Sigmoid colon (tissue), 7 donors: ENCODE results near the gene SLC8A1. TPM values are rescaled to one million over a fixed set of nuclear protein-coding genes. Genes with fewer than 3 reads are reported as not detected.

Experiments used
- DNase-seq: peaks from one replicate; pipeline ENCODE4 v3.0.0-alpha.2; 2019
- H3K27ac ChIP-seq, 4 donors: fragments of 200-600 bp; sonication (generic); one replicate each; pipeline ENCODE4 v1.5.1; 2016 to 2019; ENCODE audit warnings: mild to moderate bottlenecking in 1 of 4
- H3K27me3 ChIP-seq, 3 donors: fragments of 200-600 bp; sonication (generic); one replicate each; pipeline ENCODE4 v1.5.1; 2019; ENCODE audit warnings: mild to moderate bottlenecking in 1 of 3
- H3K36me3 ChIP-seq, 4 donors: fragments of 200-600 bp; sonication (generic); one replicate each; pipeline ENCODE4 v1.5.1; 2016 to 2019
- H3K4me1 ChIP-seq, 4 donors: fragments of 200-600 bp; sonication (generic); one replicate each; pipeline ENCODE4 v1.5.1; 2017 to 2019
- H3K4me3 ChIP-seq, 4 donors: fragments of 200-600 bp; sonication (generic); one replicate each; pipeline ENCODE4 v1.5.1; 2017 to 2019; ENCODE audit warnings: mild to moderate bottlenecking in 2 of 4, moderate library complexity in 1 of 4
- H3K9me3 ChIP-seq, 4 donors: fragments of 200-600 bp in 3 of 4; sonication (generic) in 3 of 4; one replicate each; pipeline versions ENCODE4 v1.5.1 to v1.6.1; 2013 to 2019
- CTCF ChIP-seq, 4 experiments: fragments of 450-650 bp in 3 of 4; fragments of 200-600 bp in 1 of 4; IDR thresholded peaks; one replicate each; pipeline ENCODE4 v1.5.1; 2016 to 2019; ENCODE audit warnings: antibody characterized with exemption in 4 of 4, mild to moderate bottlenecking in 3 of 4, moderate library complexity in 2 of 4
- EP300 ChIP-seq, 4 donors: sonication (generic); formaldehyde crosslinking; IDR thresholded peaks; one replicate each; pipeline ENCODE4 v1.6.1; 2017; ENCODE audit warnings: antibody characterized with exemption in 4 of 4
- POLR2A ChIP-seq, 2 donors: fragments of 450-650 bp; IDR thresholded peaks; one replicate each; pipeline ENCODE4 v1.6.1; 2016; ENCODE audit warnings: antibody characterized with exemption in 2 of 2, mild to moderate bottlenecking in 2 of 2, moderate library complexity in 2 of 2
- POLR2AphosphoS5 ChIP-seq, 4 donors: sonication (generic); formaldehyde crosslinking; IDR thresholded peaks; one replicate each; pipeline ENCODE4 v1.6.1; 2017; ENCODE audit warnings: antibody characterized with exemption in 4 of 4
- WGBS, 2 donors: extraction: QIAGEN DNeasy Blood & Tissue Kit; methylation state at CpG; one replicate each; pipeline ENCODE4 v1.1.7; 2013; 5-methylcytosine and 5-hydroxymethylcytosine counted together
- intact Hi-C: fragments of 100-400 bp; cut with DNase I; formaldehyde crosslinking; loops from one replicate; pipeline ENCODE4 v1.15.1; 2023
- polyA plus RNA-seq, 3 donors: library from polyadenylated mRNA; stranded (reverse); fragments of 200-250 nt; gene quantifications; one replicate each; pipeline ENCODE4 v1.2.3, GENCODE V29; 2013
- total RNA-seq, 4 donors: library from RNA; depleted of rRNA; stranded (reverse); fragments of >200 nt; gene quantifications; one replicate each; pipeline ENCODE4 v1.1.0, GENCODE V29; 2016
- donor health status: healthy with polysubstance abuse.
- donor health status: Bipolar disorder and iron deficiency.
- donor health status: healthy.

Gene SLC8A1
- total and polyA plus RNA-seq, 7 donors, result 0.60 to 337 (median 229) TPM

- no peak for DNase-seq
- 74 to 82% methylated on average over 3 of the region's 3 CpGs for WGBS, 2 donors
- Histone ChIP-seq H3K27me3 (no peaks in the 10 kb centered on the region), H3K9me3 (peaks cover 0 to 7% (median 1%) of the 10 kb centered on the region in 4 donors), H3K4me3 (no peak overlapping the region), H3K36me3 (no peaks in the 10 kb centered on the region), H3K4me1 (peaks cover 0 to 41% (median 31%) of the 10 kb centered on the region in 4 donors), H3K27ac (peak overlapping the region in 2 of 4 donors; percentile 34 to 61)
- peak in 1 of 4 donors; percentile 42 for TF ChIP-seq POLR2AphosphoS5 (IDR thresholded peaks at IDR 0.05)
- no peak for TF ChIP-seq POLR2A (IDR thresholded peaks at IDR 0.05)
- TF ChIP-seq EP300 (IDR thresholded peaks at IDR 0.05), result peak in 1 of 4 donors; percentile 19
- no peak for TF ChIP-seq CTCF (IDR thresholded peaks at IDR 0.05)
- intact Hi-C loops, result no loop called here
These were observed 133.0 kb downstream of the SLC8A1 start for GRCh38 chr2:40318921-40319320.

GRCh38 chr2:40317761-40318160 is 134.1 kb downstream of the SLC8A1 start:
- intact Hi-C loops, result no loop called here
- Histone ChIP-seq H3K27ac (peak overlapping the region in 3 of 4 donors; percentile 21 to 61 (median 34)), H3K36me3 (no peaks in the 10 kb centered on the region), H3K9me3 (peaks cover 0 to 7% (median 1%) of the 10 kb centered on the region in 4 donors), H3K4me1 (peaks cover 0 to 38% (median 31%) of the 10 kb centered on the region in 4 donors), H3K27me3 (no peaks in the 10 kb centered on the region), H3K4me3 (no peak overlapping the region)
- 58 to 73% methylated on average over 2 of the region's 2 CpGs for WGBS, 2 donors
- TF ChIP-seq POLR2A (IDR thresholded peaks at IDR 0.05) (no peak), CTCF (IDR thresholded peaks at IDR 0.05) (no peak), POLR2AphosphoS5 (IDR thresholded peaks at IDR 0.05) (no peak), EP300 (IDR thresholded peaks at IDR 0.05) (no peak)
- no peak for DNase-seq

GRCh38 chr2:40317046-40317445 is 134.8 kb downstream of the SLC8A1 start:
- intact Hi-C loops, result no loop called here
- H3K4me3 ChIP-seq, result no peak overlapping the region
- WGBS, 2 donors, result 77 to 78% methylated on average over 2 of the region's 2 CpGs
- H3K27me3 ChIP-seq, result no peaks in the 10 kb centered on the region
- peak overlapping the region in 2 of 4 donors; percentile 34 to 61 for H3K27ac ChIP-seq
- H3K36me3 ChIP-seq, result no peaks in the 10 kb centered on the region
- TF ChIP-seq POLR2AphosphoS5 (IDR thresholded peaks at IDR 0.05), result no peak
- TF ChIP-seq CTCF (IDR thresholded peaks at IDR 0.05), result no peak
- no peak for TF ChIP-seq EP300 (IDR thresholded peaks at IDR 0.05)
- TF ChIP-seq POLR2A (IDR thresholded peaks at IDR 0.05), result no peak
- peaks cover 0 to 38% (median 31%) of the 10 kb centered on the region in 4 donors for H3K4me1 ChIP-seq
- H3K9me3 ChIP-seq, result peaks cover 0 to 7% (median 1%) of the 10 kb centered on the region in 4 donors
- no peak for DNase-seq

GRCh38 chr2:40316620-40317019 is 135.3 kb downstream of the SLC8A1 start:
- Histone ChIP-seq H3K4me1 (peaks cover 0 to 38% (median 31%) of the 10 kb centered on the region in 4 donors), H3K36me3 (no peaks in the 10 kb centered on the region), H3K4me3 (no peak overlapping the region), H3K9me3 (peaks cover 0 to 7% (median 1%) of the 10 kb centered on the region in 4 donors), H3K27ac (peak overlapping the region in 2 of 4 donors; percentile 34 to 61), H3K27me3 (no peaks in the 10 kb centered on the region)
- no peak for TF ChIP-seq CTCF (IDR thresholded peaks at IDR 0.05)
- no peak for TF ChIP-seq POLR2AphosphoS5 (IDR thresholded peaks at IDR 0.05)
- TF ChIP-seq POLR2A (IDR thresholded peaks at IDR 0.05), result no peak
- no peak for TF ChIP-seq EP300 (IDR thresholded peaks at IDR 0.05)
- intact Hi-C loops, result no loop called here
- no peak for DNase-seq
- WGBS, 2 donors, result 30 to 69% methylated on average over 1 of the region's 1 CpG

GRCh38 chr2:40315683-40316082 is 136.2 kb downstream of the SLC8A1 start:
- Histone ChIP-seq H3K9me3 (peaks cover 0 to 7% (median 1%) of the 10 kb centered on the region in 4 donors), H3K27me3 (no peaks in the 10 kb centered on the region), H3K36me3 (no peaks in the 10 kb centered on the region), H3K4me1 (peaks cover 0 to 38% (median 31%) of the 10 kb centered on the region in 4 donors), H3K27ac (peak overlapping the region in 2 of 4 donors; percentile 34 to 61), H3K4me3 (no peak overlapping the region)
- intact Hi-C loops, result no loop called here
- TF ChIP-seq POLR2AphosphoS5 (IDR thresholded peaks at IDR 0.05), result peak in 1 of 4 donors; percentile 28
- TF ChIP-seq POLR2A (IDR thresholded peaks at IDR 0.05), result no peak
- DNase-seq, result no peak
- 26 to 64% methylated on average over 2 of the region's 2 CpGs for WGBS, 2 donors
